Muscle of leg (tissue), 11 donors: Measurements from ENCODE around the gene NAV1. TPM values are rescaled to one million over a fixed set of nuclear protein-coding genes. Genes with fewer than 3 reads are reported as not detected.

Experiments used
- DNase-seq: peaks from one replicate; pipeline ENCODE4 v3.0.0; 2013
- H3K27ac ChIP-seq: one replicate; pipeline ENCODE4 v1.5.1; 2013; ENCODE audit warnings: mild to moderate bottlenecking, low read length, control low read depth
- H3K27me3 ChIP-seq: one replicate; pipeline ENCODE4 v1.6.1; 2013; ENCODE audit warnings: low read length; ENCODE audit not compliant: control insufficient read depth, insufficient read depth
- H3K36me3 ChIP-seq: one replicate; pipeline ENCODE4 v1.6.1; 2013; ENCODE audit warnings: low read length; ENCODE audit not compliant: control insufficient read depth, insufficient read depth
- H3K4me1 ChIP-seq: one replicate; pipeline ENCODE4 v1.6.1; 2013; ENCODE audit warnings: low read length; ENCODE audit not compliant: control insufficient read depth, insufficient read depth
- H3K4me3 ChIP-seq: one replicate; pipeline ENCODE4 v1.5.1; 2013; ENCODE audit warnings: low read length, control low read depth
- H3K9me3 ChIP-seq: replicated peaks from 2 replicates; pipeline ENCODE4 v1.6.1; 2013; ENCODE audit warnings: low read depth, low read length; ENCODE audit not compliant: control insufficient read depth
- WGBS: methylation state at CpG from one replicate; pipeline ENCODE4 v1.1.5; 2013; ENCODE audit warnings: missing lambda C conversion rate; ENCODE audit not compliant: insufficient coverage; 5-methylcytosine and 5-hydroxymethylcytosine counted together
- polyA plus RNA-seq, 8 donors: library from polyadenylated mRNA; unstranded; fragments of 120-200 nt; gene quantifications; one replicate each; pipeline versions ENCODE4 v1.2.1 to v1.2.3, GENCODE V29; 2013; ENCODE audit warnings: inconsistent platforms in 1 of 8, low replicate concordance in 1 of 8; ENCODE audit not compliant: insufficient read length in 8 of 8, insufficient read depth in 1 of 8
- total RNA-seq: library from RNA; stranded (reverse); fragments of 120-200 nt; gene quantifications from one replicate; pipeline ENCODE4 v1.2.4, GENCODE V29; 2013

NAV1 gene
- total and polyA plus RNA-seq, 9 donors: 16.9 to 42.0 (median 25.7) TPM

GRCh38 chr1:201536558-201536957 is 2.4 kb upstream of the NAV1 start:
- Histone ChIP-seq H3K27ac (no peak overlapping the region), H3K27me3 (peaks cover 21% of the 10 kb centered on the region), H3K36me3 (no peaks in the 10 kb centered on the region), H3K4me3 (no peak overlapping the region), H3K4me1 (peaks cover 66% of the 10 kb centered on the region), H3K9me3 (no peaks in the 10 kb centered on the region)
- 71% methylated on average over 2 of the region's 4 CpGs for WGBS
- DNase-seq: no peak

- Histone ChIP-seq H3K36me3 (no peaks in the 10 kb centered on the region), H3K27me3 (peaks cover 21% of the 10 kb centered on the region), H3K9me3 (no peaks in the 10 kb centered on the region), H3K4me3 (no peak overlapping the region), H3K4me1 (peaks cover 64% of the 10 kb centered on the region), H3K27ac (no peak overlapping the region)
- DNase-seq: no peak
- 86% methylated on average over 1 of the region's 2 CpGs for WGBS
Measured at GRCh38 chr1:201537028-201537427, 1.9 kb upstream of the NAV1 start.

- no peaks in the 10 kb centered on the region for H3K36me3 ChIP-seq
- no peak for DNase-seq
- H3K4me1 ChIP-seq: peaks cover 61% of the 10 kb centered on the region
- no peak overlapping the region for H3K4me3 ChIP-seq
- H3K27me3 ChIP-seq: peaks cover 21% of the 10 kb centered on the region
- no peaks in the 10 kb centered on the region for H3K9me3 ChIP-seq
- 100% methylated on average over 3 of the region's 4 CpGs for WGBS
- peak overlapping the region; percentile 82 for H3K27ac ChIP-seq
Measured at GRCh38 chr1:201537467-201537866, 1.5 kb upstream of the NAV1 start.

GRCh38 chr1:201537891-201538611 is 876 bp upstream of the NAV1 start:
- Histone ChIP-seq H3K4me3 (peak overlapping the region; percentile 61), H3K27me3 (peaks cover 21% of the 10 kb centered on the region), H3K9me3 (no peaks in the 10 kb centered on the region), H3K4me1 (peaks cover 57% of the 10 kb centered on the region), H3K27ac (peak overlapping the region; percentile 82), H3K36me3 (no peaks in the 10 kb centered on the region)
- WGBS: 20% methylated on average over 1 of the region's 6 CpGs
- DNase-seq: peak; percentile 56

- Histone ChIP-seq H3K27ac (peak overlapping the region; percentile 69), H3K4me1 (peaks cover 59% of the 10 kb centered on the region), H3K9me3 (no peaks in the 10 kb centered on the region), H3K36me3 (no peaks in the 10 kb centered on the region), H3K4me3 (peak overlapping the region; percentile 61), H3K27me3 (peaks cover 21% of the 10 kb centered on the region)
- DNase-seq: peak; percentile 75
- 3% methylated on average over 43 of the region's 47 CpGs for WGBS
Measured at GRCh38 chr1:201539561-201540431, 869 bp downstream of the NAV1 start.

GRCh38 chr1:201540846-201541735 is 2.2 kb downstream of the NAV1 start:
- no peak overlapping the region for H3K27ac ChIP-seq
- H3K9me3 ChIP-seq: no peaks in the 10 kb centered on the region
- H3K4me3 ChIP-seq: no peak overlapping the region
- DNase-seq: no peak
- WGBS: 60% methylated on average over 10 of the region's 12 CpGs
- H3K36me3 ChIP-seq: no peaks in the 10 kb centered on the region
- peaks cover 50% of the 10 kb centered on the region for H3K4me1 ChIP-seq
- peaks cover 21% of the 10 kb centered on the region for H3K27me3 ChIP-seq

- Histone ChIP-seq H3K9me3 (no peaks in the 10 kb centered on the region), H3K4me1 (peaks cover 44% of the 10 kb centered on the region), H3K27ac (no peak overlapping the region), H3K27me3 (peaks cover 21% of the 10 kb centered on the region), H3K4me3 (no peak overlapping the region), H3K36me3 (no peaks in the 10 kb centered on the region)
- 47% methylated on average over 5 of the region's 9 CpGs for WGBS
- DNase-seq: peak; percentile 61
Measured at GRCh38 chr1:201542309-201543035, 3.5 kb downstream of the NAV1 start.

- WGBS: 70% methylated on average over 2 of the region's 7 CpGs
- no peaks in the 10 kb centered on the region for H3K36me3 ChIP-seq
- no peak overlapping the region for H3K27ac ChIP-seq
- H3K4me1 ChIP-seq: peaks cover 33% of the 10 kb centered on the region
- DNase-seq: no peak
- H3K9me3 ChIP-seq: no peaks in the 10 kb centered on the region
- H3K4me3 ChIP-seq: no peak overlapping the region
- H3K27me3 ChIP-seq: peaks cover 11% of the 10 kb centered on the region
Measured at GRCh38 chr1:201543871-201544642, 5.1 kb downstream of the NAV1 start.

GRCh38 chr1:201544710-201545109 is 5.8 kb downstream of the NAV1 start:
- Histone ChIP-seq H3K27me3 (peaks cover 6% of the 10 kb centered on the region), H3K9me3 (no peaks in the 10 kb centered on the region), H3K36me3 (no peaks in the 10 kb centered on the region), H3K27ac (no peak overlapping the region), H3K4me3 (no peak overlapping the region), H3K4me1 (peaks cover 29% of the 10 kb centered on the region)
- no peak for DNase-seq
- WGBS: 100% methylated on average over 3 of the region's 3 CpGs
